PFSK-1 (cell line): Measurements from ENCODE around the gene FLII.

Experiments
- FOXP2 ChIP-seq: optimal IDR thresholded peaks from 2 replicates; pipeline ENCODE3; 2011; ENCODE audit warnings: borderline replicate concordance, control low read depth, inconsistent platforms; ENCODE audit not compliant: insufficient read depth; ENCODE audit errors: extremely low read length, extremely low read depth
- POLR2AphosphoS5 ChIP-seq: IDR thresholded peaks from 2 replicates; pipeline ENCODE4 v1.6.1; 2012; ENCODE audit warnings: low read depth, mild to moderate bottlenecking, control low read depth, low read length, moderate library complexity
- REST ChIP-seq, 2 experiments: IDR thresholded peaks; 2 replicates each; pipeline versions ENCODE4 v1.6.1 to v1.8.0; 2011 to 2012; ENCODE audit warnings: low read depth in 2 of 2, low read length in 2 of 2, control low read depth in 1 of 2, inconsistent platforms in 1 of 2, mild to moderate bottlenecking in 1 of 2, moderate library complexity in 1 of 2; ENCODE audit not compliant: insufficient read depth in 1 of 2
- SIN3A ChIP-seq: IDR thresholded peaks from 2 replicates; pipeline ENCODE4 v1.6.1; 2012; ENCODE audit warnings: mild to moderate bottlenecking, low read length, moderate library complexity, borderline replicate concordance; ENCODE audit not compliant: insufficient read depth
- TAF1 ChIP-seq: IDR thresholded peaks from 2 replicates; pipeline ENCODE4 v1.6.1; 2012; ENCODE audit warnings: low read length, control low read depth, borderline replicate concordance; ENCODE audit not compliant: insufficient read depth

The FLII gene

GRCh38 chr17:18250259-18250658 is 8.3 kb downstream of the FLII start:
- TF ChIP-seq POLR2AphosphoS5 (no peak), TAF1 (no peak), SIN3A (no peak), REST (IDR thresholded peaks at IDR 0.05; ENCODE audit: insufficient read depth in 1 of 2, low read depth in 2 of 2, low read length in 2 of 2) (no peak), FOXP2 (no peak)

GRCh38 chr17:18248811-18249210 is 9.7 kb downstream of the FLII start:
- no peak for TF ChIP-seq SIN3A
- no peak for TF ChIP-seq POLR2AphosphoS5
- TF ChIP-seq REST (IDR thresholded peaks at IDR 0.05; ENCODE audit: insufficient read depth in 1 of 2, low read depth in 2 of 2, low read length in 2 of 2): no peak
- no peak for TF ChIP-seq TAF1
- no peak for TF ChIP-seq FOXP2

GRCh38 chr17:18248300-18248731 is 10.2 kb downstream of the FLII start:
- TF ChIP-seq POLR2AphosphoS5 (no peak), FOXP2 (peak; percentile 16)

- TF ChIP-seq SIN3A: no peak
- no peak for TF ChIP-seq POLR2AphosphoS5
- no peak for TF ChIP-seq FOXP2
- TF ChIP-seq TAF1: no peak
Observed at GRCh38 chr17:18247613-18248001, 10.9 kb downstream of the FLII start.

GRCh38 chr17:18246880-18247612 is 11.5 kb downstream of the FLII start:
- TF ChIP-seq FOXP2 (peak; percentile 20), REST (IDR thresholded peaks at IDR 0.05; ENCODE audit: insufficient read depth in 1 of 2, low read depth in 2 of 2, low read length in 2 of 2) (no peak)

- TF ChIP-seq FOXP2 (no peak), SIN3A (no peak), POLR2AphosphoS5 (no peak)
Observed at GRCh38 chr17:18246109-18246725, 12.3 kb downstream of the FLII start.
